NCI-H1105 (cell line): ENCODE data around the gene GADD45G.
A peak's percentile ranks its signal among the peaks of the same experiment; 100 is the strongest.

Experiments used
- DNase-seq: peaks from one replicate; lab custom pipeline; 2025; lab: John Stamatoyannopoulos, UW

GADD45G gene

GRCh38 chr9:89630508-89630907 lies 25.7 kb downstream of the GADD45G start:
- DNase-seq: no peak

- no peak for DNase-seq
Measured at GRCh38 chr9:89631384-89631783, 26.6 kb downstream of the GADD45G start.

- DNase-seq: no peak
Measured at GRCh38 chr9:89632192-89632733, 27.5 kb downstream of the GADD45G start.

GRCh38 chr9:89632736-89633135 lies 27.9 kb downstream of the GADD45G start:
- no peak for DNase-seq

GRCh38 chr9:89633404-89633803 lies 28.6 kb downstream of the GADD45G start:
- DNase-seq: no peak

- DNase-seq: no peak
Measured at GRCh38 chr9:89633920-89634319, 29.1 kb downstream of the GADD45G start.

- DNase-seq: peak; percentile 88
Measured at GRCh38 chr9:89634995-89635742, 30.4 kb downstream of the GADD45G start.

- peak; percentile 39 for DNase-seq
Measured at GRCh38 chr9:89635816-89636215, 31.0 kb downstream of the GADD45G start.

- DNase-seq: no peak
Measured at GRCh38 chr9:89637787-89638186, 33.0 kb downstream of the GADD45G start.

- no peak for DNase-seq
Measured at GRCh38 chr9:89638359-89638758, 33.5 kb downstream of the GADD45G start.

- no peak for DNase-seq
Measured at GRCh38 chr9:89638893-89639292, 34.1 kb downstream of the GADD45G start.

GRCh38 chr9:89639367-89639795 lies 34.6 kb downstream of the GADD45G start:
- DNase-seq: no peak

- no peak for DNase-seq
Measured at GRCh38 chr9:89639961-89640360, 35.1 kb downstream of the GADD45G start.

GRCh38 chr9:89640361-89640760 lies 35.5 kb downstream of the GADD45G start:
- DNase-seq: no peak

- no peak for DNase-seq
Measured at GRCh38 chr9:89640801-89641200, 36.0 kb downstream of the GADD45G start.

GRCh38 chr9:89641980-89642379 lies 37.2 kb downstream of the GADD45G start:
- no peak for DNase-seq

GRCh38 chr9:89642789-89643188 lies 38.0 kb downstream of the GADD45G start:
- DNase-seq: no peak

- DNase-seq: no peak
Measured at GRCh38 chr9:89646189-89646939, 41.6 kb downstream of the GADD45G start.

- no peak for DNase-seq
Measured at GRCh38 chr9:89647366-89648128, 42.7 kb downstream of the GADD45G start.

GRCh38 chr9:89648247-89649000 lies 43.6 kb downstream of the GADD45G start:
- no peak for DNase-seq

GRCh38 chr9:89649039-89649691 lies 44.4 kb downstream of the GADD45G start:
- no peak for DNase-seq
